Bronchial epithelial cell (primary cell): ENCODE results near the gene DPT. TPM values are rescaled to one million over a fixed set of nuclear protein-coding genes. Genes with fewer than 3 reads are reported as not detected.

Source experiments
- DNase-seq: peaks from one replicate; pipeline ENCODE4 v3.0.0-alpha.2; 2010; ENCODE audit warnings: low read depth
- FAIRE-seq: peaks from 2 replicates; lab custom pipeline; 2011; peaks lifted over from hg19 to GRCh38; lab: Jason Lieb, UNC
- H3K27me3 ChIP-seq: 2 replicates; pipeline ENCODE4 v1.5.1; 2011; ENCODE audit warnings: low read length; ENCODE audit not compliant: control insufficient read depth, insufficient read depth
- H3K36me3 ChIP-seq: 2 replicates; pipeline ENCODE4 v1.5.1; 2011; ENCODE audit warnings: low read length; ENCODE audit not compliant: control insufficient read depth, insufficient read depth
- H3K4me3 ChIP-seq: 2 replicates; pipeline ENCODE4 v1.5.1; 2011; ENCODE audit warnings: mild to moderate bottlenecking, low read depth, low read length, control low read depth
- CTCF ChIP-seq: IDR thresholded peaks from 2 replicates; pipeline ENCODE4 v1.5.1; 2011; ENCODE audit warnings: mild to moderate bottlenecking, moderate library complexity, low read length, control low read depth, inconsistent platforms; ENCODE audit not compliant: insufficient read depth, severe bottlenecking
- total RNA-seq: library from RNA; depleted of rRNA; stranded (reverse); fragments of >200 nt; gene quantifications from 2 replicates; pipeline ENCODE4 v1.2.1, GENCODE V29; 2014

The DPT gene
- total RNA-seq, 1 donor from 2014 or later = not detected

GRCh38 chr1:168683871-168684270 is 45.1 kb downstream of the DPT start:
- DNase-seq = no peak
- H3K4me3 ChIP-seq = no peak overlapping the region
- no peaks in the 10 kb centered on the region for H3K36me3 ChIP-seq
- no peak for FAIRE-seq
- no peak for TF ChIP-seq CTCF
- H3K27me3 ChIP-seq = no peaks in the 10 kb centered on the region

GRCh38 chr1:168676861-168677260 is 52.1 kb downstream of the DPT start:
- TF ChIP-seq CTCF = no peak
- no peak for DNase-seq
- Histone ChIP-seq H3K4me3 (no peak overlapping the region), H3K36me3 (no peaks in the 10 kb centered on the region), H3K27me3 (no peaks in the 10 kb centered on the region)
- no peak for FAIRE-seq

- Histone ChIP-seq H3K27me3 (no peaks in the 10 kb centered on the region), H3K4me3 (no peak overlapping the region), H3K36me3 (no peaks in the 10 kb centered on the region)
- TF ChIP-seq CTCF = no peak
- FAIRE-seq (no peak), DNase-seq (no peak)
These were observed 52.8 kb downstream of the DPT start for GRCh38 chr1:168676029-168676812.

DNA sequence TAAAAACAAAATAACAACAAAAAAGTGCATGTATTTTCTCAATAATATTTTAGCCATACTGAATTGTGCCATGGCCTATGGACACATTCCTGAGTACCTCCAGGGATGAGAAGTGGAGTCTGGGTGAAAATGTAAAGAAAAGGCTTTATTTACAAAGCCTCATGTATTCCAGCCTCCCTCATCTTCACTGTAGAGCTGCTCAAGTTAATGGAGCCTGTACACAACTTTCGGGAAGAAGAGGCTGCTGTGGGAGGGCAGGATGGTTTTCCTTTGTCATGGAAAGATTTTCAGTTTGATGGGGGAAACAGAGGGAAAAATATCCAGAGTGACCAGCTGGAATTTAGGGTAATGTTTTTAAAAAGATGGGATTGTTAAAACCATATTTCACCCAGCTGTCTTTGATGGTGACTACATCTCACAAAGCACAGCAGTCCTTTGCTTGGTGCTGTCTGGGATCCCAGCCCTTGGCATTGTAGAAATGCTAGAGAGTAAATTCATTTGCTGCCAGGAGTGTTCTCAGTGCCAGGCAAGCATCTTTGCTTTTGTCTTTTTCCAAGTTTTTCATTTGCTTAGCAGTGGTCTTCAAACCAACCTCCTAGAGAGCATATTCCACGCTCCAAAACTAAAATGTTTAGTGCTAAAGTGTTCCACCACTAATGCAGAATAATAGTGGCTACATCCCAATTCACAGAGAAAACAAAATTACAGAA is 54.9 kb downstream of the DPT start:
- no peak for TF ChIP-seq CTCF
- FAIRE-seq (no peak), DNase-seq (no peak)
- Histone ChIP-seq H3K4me3 (no peak overlapping the region), H3K36me3 (no peaks in the 10 kb centered on the region), H3K27me3 (no peaks in the 10 kb centered on the region)

GRCh38 chr1:168672278-168672677 is 56.7 kb downstream of the DPT start:
- no peaks in the 10 kb centered on the region for H3K36me3 ChIP-seq
- H3K4me3 ChIP-seq = no peak overlapping the region
- FAIRE-seq (no peak), DNase-seq (no peak)
- H3K27me3 ChIP-seq = no peaks in the 10 kb centered on the region
- TF ChIP-seq CTCF = no peak
